NCI-H526 (cell line): ENCODE data around the gene ATXN7L2.

Experiments
- DNase-seq, 2 experiments: peaks; one replicate each; lab custom pipeline; 2025; lab: John Stamatoyannopoulos, UW

Gene ATXN7L2

GRCh38 chr1:109527846-109528695, 44.4 kb downstream of the ATXN7L2 start:
- no peak for DNase-seq

- no peak for DNase-seq
Measured at GRCh38 chr1:109528712-109529111, 45.0 kb downstream of the ATXN7L2 start.

GRCh38 chr1:109529881-109530456, 46.3 kb downstream of the ATXN7L2 start:
- DNase-seq: no peak

- DNase-seq: no peak
Measured at GRCh38 chr1:109530457-109531087, 46.9 kb downstream of the ATXN7L2 start.

GRCh38 chr1:109531380-109531779, 47.7 kb downstream of the ATXN7L2 start:
- no peak for DNase-seq

- DNase-seq: no peak
Measured at GRCh38 chr1:109531826-109532364, 48.2 kb downstream of the ATXN7L2 start.

GRCh38 chr1:109532365-109533136, 48.8 kb downstream of the ATXN7L2 start:
- peak; percentile 45 to 88 for DNase-seq

GRCh38 chr1:109534307-109534858, 50.7 kb downstream of the ATXN7L2 start:
- DNase-seq: no peak

- no peak for DNase-seq
Measured at GRCh38 chr1:109535481-109535880, 51.8 kb downstream of the ATXN7L2 start.

- DNase-seq: no peak
Measured at GRCh38 chr1:109535971-109536491, 52.3 kb downstream of the ATXN7L2 start.

GRCh38 chr1:109537450-109538178, 53.9 kb downstream of the ATXN7L2 start:
- no peak for DNase-seq

GRCh38 chr1:109538827-109539555, 55.3 kb downstream of the ATXN7L2 start:
- DNase-seq: no peak

GRCh38 chr1:109539676-109540075, 56.0 kb downstream of the ATXN7L2 start, which contains the start of gene GPR61:
Gene GPR61 (plus strand): TSS chr1:109539872. CDS start chr1:109543023, 3,151 bp downstream.
- DNase-seq: no peak

- DNase-seq: no peak
Measured at GRCh38 chr1:109541102-109541501, 57.4 kb downstream of the ATXN7L2 start.
